Lower leg skin (tissue), 4 donors: ENCODE measurements around the gene ADPRM. TPM values are rescaled to one million over a fixed set of nuclear protein-coding genes. Genes with fewer than 3 reads are reported as not detected.
A peak's percentile ranks its signal among the peaks of the same experiment; 100 is the strongest.
"Not testable (repeated sequence)": the region's sequence is repeated elsewhere in the genome, so short reads cannot be mapped to it uniquely, and the experiment has no call there.

Experiments
- DNase-seq, 2 donors: peaks; one replicate each; pipeline ENCODE4 v3.0.0-alpha.2; 2019; ENCODE audit warnings: low spot score in 2 of 2
- H3K4me3 ChIP-seq: fragments of 200-600 bp; sonication (generic); 2 replicates; pipeline ENCODE4 v1.5.1; 2017; ENCODE audit warnings: mild to moderate bottlenecking, low read depth; ENCODE audit not compliant: poor library complexity, severe bottlenecking
- CTCF ChIP-seq, 3 donors: fragments of 450-650 bp; IDR thresholded peaks; one replicate each; pipeline ENCODE4 v1.5.1; 2016; ENCODE audit warnings: antibody characterized with exemption in 3 of 3, mild to moderate bottlenecking in 3 of 3, moderate library complexity in 2 of 3
- POLR2A ChIP-seq, 2 donors: fragments of 450-650 bp; IDR thresholded peaks; one replicate each; pipeline ENCODE4 v1.6.1; 2016 to 2017; ENCODE audit warnings: antibody characterized with exemption in 2 of 2, mild to moderate bottlenecking in 1 of 2, moderate library complexity in 1 of 2
- WGBS, 2 donors: methylation state at CpG; one replicate each; pipeline ENCODE4 v1.1.5; 2018; 5-methylcytosine and 5-hydroxymethylcytosine counted together
- intact Hi-C: fragments of 100-400 bp; cut with DNase I; formaldehyde crosslinking; loops from one replicate; pipeline ENCODE4 v1.15.0; 2023; ENCODE audit warnings: low total_unique reads
- total RNA-seq, 4 donors: library from RNA; depleted of rRNA; stranded (reverse); fragments of >200 nt; gene quantifications; one replicate each; pipeline ENCODE4 v1.1.0, GENCODE V29; 2016

ADPRM gene
- total RNA-seq, 4 donors from 2014 or later: 9.5 to 23.4 (median 16.6) TPM

- WGBS, 2 donors: 49 to 73% methylated on average over 2 of the region's 2 CpGs
- intact Hi-C loops: no loop called here
- no peak for DNase-seq
- TF ChIP-seq POLR2A (IDR thresholded peaks at IDR 0.05) (no peak), CTCF (IDR thresholded peaks at IDR 0.05) (no peak)
- H3K4me3 ChIP-seq: no peak overlapping the region
Observed at GRCh38 chr17:10683853-10684252, 13.5 kb upstream of the ADPRM start.

GRCh38 chr17:10687499-10687898 lies 9.9 kb upstream of the ADPRM start:
- intact Hi-C loops: no loop called here
- TF ChIP-seq POLR2A (IDR thresholded peaks at IDR 0.05): no peak
- no peak for TF ChIP-seq CTCF (IDR thresholded peaks at IDR 0.05)
- no peak overlapping the region for H3K4me3 ChIP-seq
- DNase-seq: no peak
- WGBS, 2 donors: 79 to 90% methylated on average over 2 of the region's 2 CpGs

- DNase-seq, H3K4me3 ChIP-seq: not testable (repeated sequence)
- 89 to 90% methylated on average over 17 of the region's 17 CpGs for WGBS, 2 donors
Observed at GRCh38 chr17:10695875-10696407, 1.5 kb upstream of the ADPRM start.

GRCh38 chr17:10698096-10698818 lies 863 bp downstream of the ADPRM start:
- no peak for DNase-seq
- intact Hi-C loops: no loop called here
- peak overlapping the region; percentile 97 for H3K4me3 ChIP-seq
- 5 to 9% methylated on average over 18 of the region's 18 CpGs for WGBS, 2 donors
- TF ChIP-seq CTCF (IDR thresholded peaks at IDR 0.05): no peak
- TF ChIP-seq POLR2A (IDR thresholded peaks at IDR 0.05): no peak

More at GRCh38 chr17:10695875-10696407, 1.5 kb upstream of the ADPRM start:
- intact Hi-C loops: not testable (repeated sequence)

GRCh38 chr17:10699856-10700255 lies 2.5 kb downstream of the ADPRM start:
- no peak for TF ChIP-seq CTCF (IDR thresholded peaks at IDR 0.05)
- TF ChIP-seq POLR2A (IDR thresholded peaks at IDR 0.05): no peak
- DNase-seq: no peak
- intact Hi-C loops: no loop called here
- no peak overlapping the region for H3K4me3 ChIP-seq
- 79 to 100% methylated on average over 1 of the region's 1 CpG for WGBS, 2 donors

- no peak overlapping the region for H3K4me3 ChIP-seq
- intact Hi-C loops: no loop called here
- no peak for DNase-seq
- WGBS, 2 donors: 52 to 62% methylated on average over 2 of the region's 2 CpGs
- TF ChIP-seq CTCF (IDR thresholded peaks at IDR 0.05): no peak
- no peak for TF ChIP-seq POLR2A (IDR thresholded peaks at IDR 0.05)
Observed at GRCh38 chr17:10702574-10702973, 5.2 kb downstream of the ADPRM start.
